GM23338 (cell line): ENCODE data around the gene LGALS7. TPM values are rescaled to one million over a fixed set of nuclear protein-coding genes. Genes with fewer than 3 reads are reported as not detected.

Source experiments
- ATAC-seq: fragments of 200-7000 bp; cut with Tn5 transposase; 3 replicates; pipeline ENCODE4 v1.9.1; 2020
- DNase-seq: peaks from one replicate; pipeline ENCODE4 v3.0.0-alpha.2; 2015; ENCODE audit warnings: low spot score
- H2AFZ ChIP-seq: fragments of 200-600 bp; sonication (generic); 2 replicates; pipeline ENCODE4 v1.8.0; 2016; ENCODE audit warnings: antibody characterized with exemption, mild to moderate bottlenecking, moderate library complexity
- H3F3A ChIP-seq: fragments of 200-600 bp; sonication (generic); replicated peaks from 2 replicates; pipeline ENCODE4 v1.8.0; 2017; ENCODE audit warnings: antibody characterized with exemption, mixed run types, low read depth
- H3K27ac ChIP-seq: fragments of 200-600 bp; sonication (generic); 2 replicates; pipeline ENCODE4 v1.6.1; 2016; ENCODE audit warnings: low read depth
- H3K27me3 ChIP-seq: fragments of 200-600 bp; sonication (generic); 2 replicates; pipeline ENCODE4 v1.8.0; 2016; ENCODE audit warnings: mild to moderate bottlenecking, mixed run types, moderate library complexity; ENCODE audit not compliant: insufficient read depth
- H3K36me3 ChIP-seq: fragments of 200-600 bp; sonication (generic); 2 replicates; pipeline ENCODE4 v1.8.0; 2016; ENCODE audit warnings: mild to moderate bottlenecking; ENCODE audit not compliant: insufficient read depth
- H3K4me1 ChIP-seq: fragments of 200-600 bp; sonication (generic); 2 replicates; pipeline ENCODE4 v1.8.0; 2016; ENCODE audit warnings: mild to moderate bottlenecking, moderate library complexity; ENCODE audit not compliant: insufficient read depth
- H3K4me2 ChIP-seq: fragments of 200-600 bp; sonication (generic); 2 replicates; pipeline ENCODE4 v1.7.1; 2017; ENCODE audit warnings: mixed run types
- H3K4me3 ChIP-seq: fragments of 200-600 bp; sonication (generic); 2 replicates; pipeline ENCODE4 v1.6.1; 2016; ENCODE audit warnings: mixed run types
- H3K79me2 ChIP-seq: fragments of 200-600 bp; sonication (generic); replicated peaks from 2 replicates; pipeline ENCODE4 v1.8.0; 2017; ENCODE audit warnings: mild to moderate bottlenecking; ENCODE audit not compliant: insufficient read depth
- H3K9me2 ChIP-seq: fragments of 200-600 bp; sonication (generic); 2 replicates; pipeline ENCODE4 v1.8.0; 2017; ENCODE audit not compliant: insufficient read depth
- H4K20me1 ChIP-seq: fragments of 200-600 bp; sonication (generic); replicated peaks from 2 replicates; pipeline ENCODE4 v1.8.0; 2017; ENCODE audit warnings: mild to moderate bottlenecking; ENCODE audit not compliant: insufficient read depth
- H3K27ac Mint-ChIP-seq: 2 replicates; pipeline ENCODE4 v1.8.0; 2020; ENCODE audit warnings: inconsistent platforms, mild to moderate bottlenecking, moderate library complexity, mixed read lengths
- H3K27me3 Mint-ChIP-seq: 3 replicates; pipeline ENCODE4 v1.8.0; 2022; ENCODE audit warnings: low read depth, mild to moderate bottlenecking, moderate library complexity, mixed read lengths, inconsistent platforms; ENCODE audit not compliant: insufficient read depth, poor library complexity
- H3K36me3 Mint-ChIP-seq: 3 replicates; pipeline ENCODE4 v1.8.0; 2021; ENCODE audit warnings: low read depth, mild to moderate bottlenecking, inconsistent platforms, moderate library complexity, mixed read lengths
- H3K4me1 Mint-ChIP-seq: 3 replicates; pipeline ENCODE4 v1.8.0; 2020; ENCODE audit warnings: mild to moderate bottlenecking, inconsistent platforms, mixed read lengths
- H3K4me3 Mint-ChIP-seq: 3 replicates; pipeline ENCODE4 v1.8.0; 2021; ENCODE audit warnings: moderate library complexity, mild to moderate bottlenecking, inconsistent platforms, mixed read lengths
- H3K9me3 Mint-ChIP-seq: 3 replicates; pipeline ENCODE4 v1.8.0; 2020; ENCODE audit warnings: moderate library complexity, mild to moderate bottlenecking, inconsistent platforms, mixed read lengths
- CREB1 ChIP-seq: fragments of 250-450 bp; sonication (Bioruptor Pico); IDR thresholded peaks from 2 replicates; pipeline ENCODE4 v1.5.0; 2020; ENCODE audit warnings: low read depth, mild to moderate bottlenecking, moderate library complexity
- EZH2 ChIP-seq: fragments of 200-600 bp; sonication (generic); IDR thresholded peaks from one replicate; pipeline ENCODE4 v1.8.0; 2017; ENCODE audit warnings: antibody characterized with exemption, mild to moderate bottlenecking, low read depth; ENCODE audit not compliant: unreplicated experiment
- EZH2phosphoT487 ChIP-seq: fragments of 200-600 bp; sonication (generic); IDR thresholded peaks from one replicate; pipeline ENCODE4 v1.8.1; 2018; ENCODE audit warnings: antibody characterized with exemption; ENCODE audit not compliant: unreplicated experiment
- JUNB ChIP-seq: IDR thresholded peaks from one replicate; pipeline ENCODE4 v1.6.1; 2016; ENCODE audit warnings: antibody characterized with exemption; ENCODE audit not compliant: unreplicated experiment
- NANOG ChIP-seq: IDR thresholded peaks from 2 replicates; pipeline ENCODE4 v1.6.1; 2016; ENCODE audit warnings: antibody characterized with exemption, borderline replicate concordance
- POLR2AphosphoS5 ChIP-seq: IDR thresholded peaks from 2 replicates; pipeline ENCODE4 v1.6.1; 2016; ENCODE audit warnings: antibody characterized with exemption, low read depth
- REST ChIP-seq: IDR thresholded peaks from one replicate; pipeline ENCODE4 v1.6.1; 2018; ENCODE audit warnings: antibody characterized with exemption; ENCODE audit not compliant: unreplicated experiment
- ZNF114 ChIP-seq: fragments of 250-450 bp; sonication (Bioruptor Pico); IDR thresholded peaks from 2 replicates; pipeline ENCODE4 v1.5.0; 2020; ENCODE audit warnings: mild to moderate bottlenecking, moderate library complexity
- ZNF331 ChIP-seq: fragments of 250-450 bp; sonication (Bioruptor Pico); IDR thresholded peaks from 2 replicates; pipeline ENCODE4 v1.5.0; 2020; ENCODE audit warnings: low read depth, mild to moderate bottlenecking, moderate library complexity
- polyA plus RNA-seq: library from polyadenylated mRNA; unstranded; fragments of >200 nt; fragmentation: Nextera tagmentation; extraction: Ambion mirVana; gene quantifications from 2 replicates; pipeline ENCODE4 v1.2.1, GENCODE V29; 2016
- total RNA-seq: library from RNA; depleted of rRNA; stranded (reverse); fragments of >200 nt; shearing (Covaris generic); gene quantifications from 2 replicates; pipeline ENCODE4 v1.2.3, GENCODE V29; 2014
- TF ChIP-seq, protein P1 (sequence below), 2 experiments: fragments of 200-600 bp in 1 of 2; sonication (generic) in 1 of 2; conservative IDR thresholded peaks; 2 replicates each; pipeline versions ENCODE4 v1.5.1 to v1.6.1; 2016 to 2017; ENCODE audit warnings: antibody characterized with exemption in 2 of 2, low read depth in 2 of 2, mild to moderate bottlenecking in 2 of 2, moderate library complexity in 1 of 2
- TF ChIP-seq, protein P2 (sequence below): IDR thresholded peaks from 2 replicates; pipeline ENCODE4 v1.6.1; 2016; ENCODE audit warnings: antibody characterized with exemption

The LGALS7 gene
- total and polyA plus RNA-seq, 2 experiments from 2014 or later: 1.6 TPM; not detected in 1

DNA sequence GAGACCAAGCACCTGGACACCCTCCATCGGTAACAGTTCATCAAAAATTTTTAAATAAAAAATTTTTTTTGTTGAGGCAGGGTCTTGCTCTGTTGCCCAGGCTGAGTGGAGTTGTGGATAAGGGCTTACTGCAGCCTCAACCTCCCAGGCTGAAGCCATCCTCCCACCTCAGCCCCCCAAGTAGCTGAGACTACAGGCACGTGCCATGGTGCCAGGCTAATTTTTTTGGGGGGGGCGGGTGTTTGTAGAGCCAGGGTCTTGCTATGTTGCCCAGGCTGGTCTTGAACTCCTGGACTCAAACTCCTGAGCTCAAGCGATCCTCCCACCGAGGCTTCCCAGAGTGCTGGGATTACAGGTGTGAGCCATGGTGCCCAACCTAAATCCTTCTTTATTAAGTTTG, 20.4 kb upstream of the LGALS7 start (continued):
- TF ChIP-seq REST (no peak), ZNF114 (CRISPR knock-in tag) (no peak), NANOG (no peak), ZNF331 (CRISPR knock-in tag) (no peak), EZH2 (no peak), CREB1 (no peak)
- TF ChIP-seq, protein P1, sequence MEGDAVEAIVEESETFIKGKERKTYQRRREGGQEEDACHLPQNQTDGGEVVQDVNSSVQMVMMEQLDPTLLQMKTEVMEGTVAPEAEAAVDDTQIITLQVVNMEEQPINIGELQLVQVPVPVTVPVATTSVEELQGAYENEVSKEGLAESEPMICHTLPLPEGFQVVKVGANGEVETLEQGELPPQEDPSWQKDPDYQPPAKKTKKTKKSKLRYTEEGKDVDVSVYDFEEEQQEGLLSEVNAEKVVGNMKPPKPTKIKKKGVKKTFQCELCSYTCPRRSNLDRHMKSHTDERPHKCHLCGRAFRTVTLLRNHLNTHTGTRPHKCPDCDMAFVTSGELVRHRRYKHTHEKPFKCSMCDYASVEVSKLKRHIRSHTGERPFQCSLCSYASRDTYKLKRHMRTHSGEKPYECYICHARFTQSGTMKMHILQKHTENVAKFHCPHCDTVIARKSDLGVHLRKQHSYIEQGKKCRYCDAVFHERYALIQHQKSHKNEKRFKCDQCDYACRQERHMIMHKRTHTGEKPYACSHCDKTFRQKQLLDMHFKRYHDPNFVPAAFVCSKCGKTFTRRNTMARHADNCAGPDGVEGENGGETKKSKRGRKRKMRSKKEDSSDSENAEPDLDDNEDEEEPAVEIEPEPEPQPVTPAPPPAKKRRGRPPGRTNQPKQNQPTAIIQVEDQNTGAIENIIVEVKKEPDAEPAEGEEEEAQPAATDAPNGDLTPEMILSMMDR (conservative IDR thresholded peaks at IDR 0.05; ENCODE audit: low read depth in 2 of 2): no peak
- TF ChIP-seq, protein P2, sequence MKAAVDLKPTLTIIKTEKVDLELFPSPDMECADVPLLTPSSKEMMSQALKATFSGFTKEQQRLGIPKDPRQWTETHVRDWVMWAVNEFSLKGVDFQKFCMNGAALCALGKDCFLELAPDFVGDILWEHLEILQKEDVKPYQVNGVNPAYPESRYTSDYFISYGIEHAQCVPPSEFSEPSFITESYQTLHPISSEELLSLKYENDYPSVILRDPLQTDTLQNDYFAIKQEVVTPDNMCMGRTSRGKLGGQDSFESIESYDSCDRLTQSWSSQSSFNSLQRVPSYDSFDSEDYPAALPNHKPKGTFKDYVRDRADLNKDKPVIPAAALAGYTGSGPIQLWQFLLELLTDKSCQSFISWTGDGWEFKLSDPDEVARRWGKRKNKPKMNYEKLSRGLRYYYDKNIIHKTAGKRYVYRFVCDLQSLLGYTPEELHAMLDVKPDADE: no peak

- Histone ChIP-seq H3K4me1 (peaks cover 6% of the 10 kb centered on the region; the same call in 1 of the 2 replicates), H2AFZ (peak overlapping the region; percentile 89), H3K4me3 (peak overlapping the region; percentile 57), H3F3A (no peaks in the 10 kb centered on the region), H3K36me3 (no peaks in the 10 kb centered on the region), H3K27ac (no peak overlapping the region), H3K9me2 (no peaks in the 10 kb centered on the region), H3K27me3 (peaks cover 11% of the 10 kb centered on the region; the same call in 1 of the 2 replicates), H4K20me1 (no peaks in the 10 kb centered on the region), H3K79me2 (no peaks in the 10 kb centered on the region), H3K4me2 (peak overlapping the region; percentile 79)
- Mint-ChIP-seq H3K9me3 (peaks cover 7% of the 10 kb centered on the region; the same call in 2 of the 3 replicates), H3K4me1 (peaks cover 4% of the 10 kb centered on the region), H3K27me3 (peaks cover 16% of the 10 kb centered on the region), H3K4me3 (peak overlapping the region; percentile 50), H3K27ac (no peak overlapping the region), H3K36me3 (no peaks in the 10 kb centered on the region)
- DNase-seq (no peak), ATAC-seq (no peak)
- TF ChIP-seq JUNB (no peak), ZNF331 (CRISPR knock-in tag) (no peak), EZH2phosphoT487 (no peak), CREB1 (no peak), REST (no peak), POLR2AphosphoS5 (no peak), ZNF114 (CRISPR knock-in tag) (no peak)
- TF ChIP-seq, protein P2: no peak
Observed at GRCh38 chr19:38793177-38793576, 19.9 kb upstream of the LGALS7 start.
